Ammon's horn (tissue), 1 donor: ENCODE measurements around the gene EFCC1.
"Not testable (repeated sequence)": the region's sequence is repeated elsewhere in the genome, so short reads cannot be mapped to it uniquely, and the experiment has no call there.

Experiments
- DNase-seq: peaks from one replicate; pipeline ENCODE4 v3.0.0-alpha.2; 2016; ENCODE audit warnings: low spot score

EFCC1 gene

DNA sequence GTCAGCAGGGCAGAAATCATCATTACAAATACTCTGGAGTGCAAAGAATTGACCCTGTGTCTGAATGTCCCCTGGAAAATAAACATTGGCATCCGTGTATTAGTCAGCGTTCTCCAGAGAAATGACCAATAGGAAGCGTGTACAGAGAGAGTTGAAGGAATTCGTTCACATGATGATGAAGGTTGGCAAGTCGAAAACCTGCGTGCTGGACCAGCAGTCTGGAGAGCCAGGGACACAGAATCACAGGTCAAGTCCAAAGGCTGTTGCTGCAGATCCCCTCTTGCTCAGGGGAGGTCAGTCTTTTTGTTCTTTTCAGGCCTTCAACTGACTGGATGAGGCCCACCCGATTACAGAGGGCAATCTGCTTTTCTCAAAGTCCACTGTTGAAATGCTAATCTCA is 76.1 kb downstream of the EFCC1 start:
- no peak for DNase-seq

DNA sequence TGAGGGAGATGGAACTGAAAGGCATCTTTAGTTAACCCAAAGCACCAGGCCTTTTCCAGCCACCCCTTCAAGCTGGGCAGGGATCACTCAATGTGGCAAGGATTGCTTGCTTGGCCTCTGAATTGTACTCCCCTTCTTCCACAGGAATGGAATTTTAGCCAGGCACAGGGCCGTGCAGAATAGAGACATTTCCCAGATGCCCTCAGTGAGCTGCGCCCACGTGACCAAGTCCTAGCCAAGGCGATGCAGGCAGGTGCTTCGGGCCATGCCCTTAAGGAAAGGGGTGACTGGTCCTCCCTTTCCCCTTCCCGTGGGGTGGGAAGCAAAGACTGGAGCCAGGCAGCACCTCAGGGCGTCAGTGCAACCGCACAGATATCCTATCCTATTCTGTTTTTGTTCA is 77.4 kb downstream of the EFCC1 start:
- DNase-seq = no peak

GRCh38 chr3:129081503-129081902 is 80.4 kb downstream of the EFCC1 start:
- no peak for DNase-seq

- DNase-seq = no peak
Measured at GRCh38 chr3:129082026-129082425, 80.9 kb downstream of the EFCC1 start.

- no peak for DNase-seq
Measured at GRCh38 chr3:129084501-129084900, 83.4 kb downstream of the EFCC1 start.

- no peak for DNase-seq
Measured at GRCh38 chr3:129085165-129085715, 84.1 kb downstream of the EFCC1 start.

- DNase-seq = no peak
Measured at GRCh38 chr3:129085818-129086217, 84.7 kb downstream of the EFCC1 start.

DNA sequence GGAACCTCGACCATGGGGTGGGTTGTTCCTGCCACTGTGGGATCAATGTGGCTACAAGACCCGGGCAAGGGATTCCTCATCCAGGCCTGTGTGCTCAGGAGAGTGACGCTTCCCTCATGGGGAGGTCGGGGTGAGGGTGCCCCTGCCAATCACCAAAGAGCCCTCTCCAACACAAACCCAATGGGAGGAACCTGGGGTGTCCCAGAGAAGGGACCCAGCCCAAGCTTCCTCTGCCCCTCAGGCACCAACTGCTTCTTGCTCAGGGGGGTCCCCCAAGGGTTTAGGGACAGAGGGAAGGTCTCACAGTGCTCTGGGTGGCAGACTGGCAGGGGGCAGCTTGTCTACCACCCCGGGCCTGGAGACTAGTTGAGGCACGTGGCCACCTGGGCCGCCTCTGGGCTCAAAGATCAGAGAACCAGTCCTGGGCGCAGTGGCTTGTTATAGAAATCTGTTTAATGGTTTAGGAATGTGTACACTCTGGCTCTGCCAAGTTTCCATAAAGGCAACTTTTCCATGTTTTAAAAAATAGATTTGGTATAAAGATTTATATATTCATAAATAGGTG is 86.1 kb downstream of the EFCC1 start:
- no peak for DNase-seq

DNA sequence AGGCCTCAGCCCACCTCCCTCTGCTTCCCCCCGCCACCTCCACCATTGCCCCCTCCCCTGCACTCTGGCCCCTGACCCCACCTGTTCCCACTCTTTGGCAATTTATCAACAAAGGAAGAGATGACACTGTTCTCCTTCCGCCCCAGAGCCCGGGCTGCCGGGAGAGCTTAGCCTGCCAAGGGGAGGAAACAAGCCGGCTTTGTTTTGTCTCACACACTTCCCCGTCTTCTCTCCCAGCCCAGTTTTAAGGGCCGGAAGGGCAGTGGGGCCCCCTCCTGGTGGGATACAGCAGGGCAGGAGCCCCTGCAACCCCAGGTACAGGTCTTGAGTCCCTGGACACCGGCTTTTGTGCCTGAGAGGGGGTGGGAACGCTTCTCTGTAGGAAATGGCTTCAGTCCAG is 86.8 kb downstream of the EFCC1 start:
- not testable (repeated sequence) for DNase-seq

GRCh38 chr3:129088312-129088711 is 87.2 kb downstream of the EFCC1 start:
- DNase-seq = not testable (repeated sequence)
